ENCODE data around the gene AZIN2. TPM values are rescaled to one million over a fixed set of nuclear protein-coding genes. Genes with fewer than 3 reads are reported as not detected.

AZIN2 gene
- polyA plus RNA-seq, 1 experiment, result 6.4 TPM

DNA sequence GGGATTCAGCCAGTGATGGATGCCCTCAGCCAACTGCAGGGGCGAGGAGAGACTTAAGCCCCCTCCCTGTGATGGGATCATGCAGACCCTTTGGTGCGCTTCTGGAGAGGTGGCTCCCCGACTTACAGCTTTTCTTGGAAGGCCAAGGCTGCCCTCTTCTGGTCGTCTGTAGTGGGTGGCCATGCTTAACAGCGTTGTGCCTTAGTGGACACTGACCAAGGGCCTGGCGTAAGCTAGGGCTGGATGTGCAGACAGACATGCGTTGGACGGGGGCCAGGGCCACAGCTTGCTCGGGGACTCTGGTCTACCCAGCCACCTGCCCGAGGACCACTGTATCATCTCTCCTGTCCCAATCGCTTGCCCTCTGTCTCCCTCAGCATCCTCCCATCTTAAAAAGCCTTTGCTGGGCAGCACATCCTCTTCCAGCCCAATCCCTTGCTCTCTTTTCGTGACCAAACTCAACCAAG lies 5.5 kb downstream of the AZIN2 start:
- no peaks in the 10 kb centered on the region for H3K36me3 ChIP-seq (ENCODE audit: control insufficient read depth, insufficient read depth, low read length)
- TF ChIP-seq, protein P1, sequence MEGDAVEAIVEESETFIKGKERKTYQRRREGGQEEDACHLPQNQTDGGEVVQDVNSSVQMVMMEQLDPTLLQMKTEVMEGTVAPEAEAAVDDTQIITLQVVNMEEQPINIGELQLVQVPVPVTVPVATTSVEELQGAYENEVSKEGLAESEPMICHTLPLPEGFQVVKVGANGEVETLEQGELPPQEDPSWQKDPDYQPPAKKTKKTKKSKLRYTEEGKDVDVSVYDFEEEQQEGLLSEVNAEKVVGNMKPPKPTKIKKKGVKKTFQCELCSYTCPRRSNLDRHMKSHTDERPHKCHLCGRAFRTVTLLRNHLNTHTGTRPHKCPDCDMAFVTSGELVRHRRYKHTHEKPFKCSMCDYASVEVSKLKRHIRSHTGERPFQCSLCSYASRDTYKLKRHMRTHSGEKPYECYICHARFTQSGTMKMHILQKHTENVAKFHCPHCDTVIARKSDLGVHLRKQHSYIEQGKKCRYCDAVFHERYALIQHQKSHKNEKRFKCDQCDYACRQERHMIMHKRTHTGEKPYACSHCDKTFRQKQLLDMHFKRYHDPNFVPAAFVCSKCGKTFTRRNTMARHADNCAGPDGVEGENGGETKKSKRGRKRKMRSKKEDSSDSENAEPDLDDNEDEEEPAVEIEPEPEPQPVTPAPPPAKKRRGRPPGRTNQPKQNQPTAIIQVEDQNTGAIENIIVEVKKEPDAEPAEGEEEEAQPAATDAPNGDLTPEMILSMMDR (IDR thresholded peaks at IDR 0.05; ENCODE audit: insufficient read depth, low read depth, low read length), result peak; percentile 87
- CTCF ChIA-PET, result interaction anchor here (0.5 to 5.0 kb wide), 44 partner anchors 9 to 686 kb away, joined by 3 to 55 read pairs (median 4); partner anchors contain the start of gene FNDC5
- no peak overlapping the region for H3K4me3 ChIP-seq (ENCODE audit: low read depth, low read length)
- no peaks in the 10 kb centered on the region for H3K27me3 ChIP-seq (ENCODE audit: control insufficient read depth, insufficient read depth, low read length)
- POLR2A ChIA-PET, result no interaction called here
- no peak for DNase-seq (ENCODE audit: low read depth)

DNA sequence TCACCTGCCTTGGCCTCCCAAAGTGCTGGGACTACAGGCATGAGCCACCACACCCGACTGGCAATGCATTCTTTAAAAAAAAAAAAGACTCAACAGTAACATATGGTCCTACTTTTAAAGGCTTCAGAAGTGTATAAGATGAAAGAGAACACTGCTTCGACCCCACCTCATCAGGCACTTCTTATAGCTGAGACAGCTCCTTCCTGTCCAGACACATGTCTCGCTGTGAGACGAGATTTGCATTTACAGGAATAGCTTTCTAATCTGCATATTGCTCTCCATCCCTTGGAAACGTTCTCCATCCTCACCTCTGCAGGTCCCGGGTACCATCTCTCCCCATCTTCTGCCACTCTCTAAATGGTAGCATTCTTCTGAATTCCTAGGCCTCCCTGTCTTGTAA lies 6.7 kb downstream of the AZIN2 start:
- TF ChIP-seq, protein P1 (IDR thresholded peaks at IDR 0.05; ENCODE audit: insufficient read depth, low read depth, low read length), result no peak
- Histone ChIP-seq H3K27me3 (ENCODE audit: control insufficient read depth, insufficient read depth, low read length) (no peaks in the 10 kb centered on the region), H3K36me3 (ENCODE audit: control insufficient read depth, insufficient read depth, low read length) (no peaks in the 10 kb centered on the region), H3K4me3 (ENCODE audit: low read depth, low read length) (no peak overlapping the region)
- POLR2A ChIA-PET, result no interaction called here
- CTCF ChIA-PET, result interaction anchor here (0.6 to 5.0 kb wide), 6 partner anchors 33 to 212 kb away, joined by 3 to 55 read pairs (median 8); no protein-coding TSS in a partner anchor
- no peak for DNase-seq (ENCODE audit: low read depth)

DNA sequence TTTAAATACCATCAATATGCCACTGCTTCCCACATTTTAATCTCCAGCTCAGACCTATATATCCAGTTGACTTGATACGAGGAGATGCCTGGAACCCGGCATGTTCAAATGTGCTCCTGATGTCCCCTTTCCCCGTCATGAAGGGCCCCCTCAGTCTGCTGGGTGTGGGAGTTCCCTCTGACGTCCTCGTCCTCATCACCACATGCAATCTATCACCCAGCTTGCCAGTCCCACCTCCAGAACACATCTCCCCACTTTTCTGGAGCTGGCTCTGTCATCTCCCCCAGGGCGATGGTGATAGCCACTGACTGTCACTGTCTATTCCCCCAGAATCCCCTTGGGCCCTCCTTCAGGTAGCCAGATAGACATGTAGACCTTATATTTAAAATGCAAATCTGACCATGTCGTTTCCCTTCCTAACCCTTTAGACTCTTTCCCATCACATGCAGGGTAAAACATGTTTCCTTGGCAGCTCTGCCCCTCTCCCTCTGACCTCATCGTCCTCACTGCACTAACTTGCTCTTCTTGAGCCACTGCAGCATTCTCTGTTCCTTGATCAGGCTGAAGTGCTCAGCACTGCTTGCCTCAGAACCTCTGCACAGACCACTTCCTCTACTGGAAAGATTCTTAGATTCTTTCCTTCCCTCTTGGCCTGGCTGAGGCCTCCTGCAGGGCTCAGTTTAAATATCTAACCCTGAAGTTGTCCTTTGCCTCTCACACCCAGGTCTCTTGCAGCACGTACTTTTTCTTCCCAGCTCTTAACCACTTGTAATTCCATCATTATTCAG lies 7.4 kb downstream of the AZIN2 start:
- Histone ChIP-seq H3K27me3 (ENCODE audit: control insufficient read depth, insufficient read depth, low read length) (no peaks in the 10 kb centered on the region), H3K4me3 (ENCODE audit: low read depth, low read length) (no peak overlapping the region), H3K36me3 (ENCODE audit: control insufficient read depth, insufficient read depth, low read length) (no peaks in the 10 kb centered on the region)
- POLR2A ChIA-PET, result no interaction called here
- CTCF ChIA-PET, result interaction anchor here (0.6 to 5.0 kb wide), 9 partner anchors 32 to 213 kb away, joined by 3 to 55 read pairs (median 8); partner anchors contain the start of gene HPCA
- TF ChIP-seq, protein P1 (IDR thresholded peaks at IDR 0.05; ENCODE audit: insufficient read depth, low read depth, low read length), result no peak
- no peak for DNase-seq (ENCODE audit: low read depth)

DNA sequence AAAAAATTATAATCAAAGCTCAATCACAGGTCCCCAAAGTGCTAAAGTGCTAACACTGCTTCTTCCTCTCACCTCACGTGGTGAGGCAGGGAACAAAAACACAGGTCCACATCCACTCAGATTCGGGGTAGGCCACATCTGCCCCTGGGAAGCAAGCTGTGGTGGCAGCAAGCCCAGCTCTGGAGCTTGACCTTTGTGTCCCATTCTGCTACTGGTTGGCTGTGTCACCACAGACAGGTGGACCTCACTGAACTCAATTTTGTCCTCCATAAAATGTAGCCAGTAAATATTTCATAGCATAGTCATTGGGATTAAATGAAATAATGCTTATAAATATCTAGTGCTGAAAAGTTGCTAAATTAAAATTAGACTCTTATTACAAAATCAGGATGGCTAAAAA lies 8.5 kb downstream of the AZIN2 start:
- no peaks in the 10 kb centered on the region for H3K36me3 ChIP-seq (ENCODE audit: control insufficient read depth, insufficient read depth, low read length)
- TF ChIP-seq, protein P1 (IDR thresholded peaks at IDR 0.05; ENCODE audit: insufficient read depth, low read depth, low read length), result no peak
- no peak for DNase-seq (ENCODE audit: low read depth)
- no peaks in the 10 kb centered on the region for H3K27me3 ChIP-seq (ENCODE audit: control insufficient read depth, insufficient read depth, low read length)
- ChIA-PET POLR2A (interaction anchor here (0.5 kb wide), 1 partner anchor 53 kb away, joined by 3 read pairs; no protein-coding TSS in a partner anchor), CTCF (interaction anchor here (1.0 to 5.0 kb wide), 7 partner anchors 33 to 217 kb away, joined by 3 to 55 read pairs (median 8); partner anchors contain the start of gene HPCA)
- H3K4me3 ChIP-seq (ENCODE audit: low read depth, low read length), result no peak overlapping the region

DNA sequence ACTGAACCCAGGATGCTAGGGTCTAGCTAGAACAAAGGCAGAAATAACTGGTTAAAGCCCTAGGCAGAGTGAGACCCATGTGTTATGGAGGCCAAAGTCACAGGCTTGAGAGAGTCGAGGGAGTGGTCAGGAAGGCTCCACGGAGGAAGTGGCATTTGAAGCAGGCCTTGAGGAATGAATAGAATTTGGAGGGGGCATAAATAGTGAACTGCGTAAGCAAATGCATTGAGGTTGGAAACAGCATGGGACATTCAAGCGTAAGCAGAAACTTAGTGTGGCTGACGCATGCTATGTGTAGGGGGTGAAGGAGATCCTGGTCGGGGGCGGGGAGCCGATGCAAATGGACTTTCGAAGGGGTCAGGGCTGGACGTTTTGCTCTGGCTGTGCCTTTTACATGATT lies 11.5 kb downstream of the AZIN2 start:
- TF ChIP-seq, protein P1 (IDR thresholded peaks at IDR 0.05; ENCODE audit: insufficient read depth, low read depth, low read length), result no peak
- POLR2A ChIA-PET, result no interaction called here
- no peaks in the 10 kb centered on the region for H3K27me3 ChIP-seq (ENCODE audit: control insufficient read depth, insufficient read depth, low read length)
- H3K4me3 ChIP-seq (ENCODE audit: low read depth, low read length), result no peak overlapping the region
- CTCF ChIA-PET, result interaction anchor here (0.9 to 3.0 kb wide), 5 partner anchors 14 to 216 kb away, joined by 3 to 12 read pairs (median 4); no protein-coding TSS in a partner anchor
- no peaks in the 10 kb centered on the region for H3K36me3 ChIP-seq (ENCODE audit: control insufficient read depth, insufficient read depth, low read length)
- DNase-seq (ENCODE audit: low read depth), result no peak

All from BJ (cell line).